Endothelial cell of umbilical vein (primary cell): ENCODE measurements around the gene CSMD2. TPM values are rescaled to one million over a fixed set of nuclear protein-coding genes. Genes with fewer than 3 reads are reported as not detected.

Experiments
- polyA plus RNA-seq, 4 experiments: library from polyadenylated mRNA; depleted of rRNA in 3 of 4; stranded (reverse) in 3 of 4; unstranded in 1 of 4; fragments of >200 nt; gene quantifications; 2 replicates each; pipeline versions ENCODE4 v1.2.1 to v1.2.3, GENCODE V29; 2011 to 2012; ENCODE audit warnings: missing spikeins in 1 of 4
- small RNA-seq: library from RNA; depleted of rRNA; stranded (forward); fragments of <200 nt; gene quantifications from one replicate; pipeline ENCODE3, GENCODE V24; 2012; ENCODE audit warnings: low replicate concordance, low read depth; ENCODE audit not compliant: insufficient read depth, insufficient read length
- total RNA-seq: library from RNA; stranded (reverse); gene quantifications from 2 replicates; pipeline ENCODE4 v1.2.3, GENCODE V29; 2021

CSMD2 gene
- total and polyA plus RNA-seq, 2 donors (not counting 3 experiments of a cell fraction or from before 2014, with no cell fraction given) = under 0.01 TPM; not detected in 1

Small RNA genes lying within 50 kb of the gene (small RNA-seq; reads per million reads assigned to genes)
- gene RNA5SP42 = not detected

Other genes starting within 250 kb of the CSMD2 start
- not detected in 2 replicates for gene C1orf94, start 11.7 kb upstream of the CSMD2 start, total RNA-seq
- gene C1orf94, start 11.7 kb upstream of the CSMD2 start, polyA plus RNA-seq = not detected in 2 replicates